ENCODE results near the gene DCLK1. TPM values are rescaled to one million over a fixed set of nuclear protein-coding genes. Genes with fewer than 3 reads are reported as not detected.

The DCLK1 gene
- total RNA-seq, 4 donors from 2014 or later = 0.72 to 9.1 (median 4.9) TPM

DNA sequence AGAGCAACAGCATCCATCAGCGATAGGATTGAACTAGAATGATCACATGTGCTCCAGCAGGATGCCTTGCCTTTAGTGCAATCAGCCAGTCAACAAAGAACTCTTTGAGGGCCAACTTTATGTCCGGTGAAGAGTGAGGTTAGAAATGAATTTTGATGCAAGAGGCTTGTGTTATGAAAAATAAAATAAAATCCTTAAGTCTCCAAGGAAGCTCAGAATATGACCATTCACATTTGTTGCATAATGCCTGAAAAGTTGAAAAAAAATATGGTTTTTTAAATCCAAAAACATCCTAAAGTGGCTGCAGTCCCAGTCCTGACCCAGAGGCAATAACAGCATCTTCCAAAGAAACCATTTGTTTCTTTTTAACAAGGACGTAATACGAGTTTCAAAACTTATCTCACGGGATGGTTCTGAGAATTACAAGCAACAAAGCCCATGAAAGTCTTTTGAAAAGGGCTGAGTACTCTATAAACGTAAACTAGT, 61.3 kb downstream of the DCLK1 start:
- H3K27ac ChIP-seq = peak overlapping the region in 2 of 4 donors; percentile 70 to 77

DNA sequence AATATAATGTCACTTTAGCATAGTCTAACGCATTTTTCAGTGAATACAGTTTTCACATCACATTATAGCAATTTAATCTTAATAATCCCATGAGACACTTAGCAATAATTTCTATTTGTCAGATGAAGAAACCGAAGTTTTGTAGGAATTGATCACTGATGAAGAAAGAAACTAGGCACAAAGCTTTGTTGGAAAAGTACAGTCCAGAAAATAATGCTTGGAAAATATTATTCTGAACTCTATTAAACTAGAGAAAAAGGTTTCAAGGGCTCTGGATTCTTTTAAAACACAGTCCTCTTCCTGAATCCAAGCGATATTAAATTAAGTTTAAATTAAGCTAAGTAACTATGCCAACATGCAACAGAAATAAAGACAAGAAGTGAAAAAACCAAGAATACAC, 62.2 kb downstream of the DCLK1 start:
- no peak for TF ChIP-seq POLR2A (IDR thresholded peaks at IDR 0.05)
- TF ChIP-seq, protein P1, sequence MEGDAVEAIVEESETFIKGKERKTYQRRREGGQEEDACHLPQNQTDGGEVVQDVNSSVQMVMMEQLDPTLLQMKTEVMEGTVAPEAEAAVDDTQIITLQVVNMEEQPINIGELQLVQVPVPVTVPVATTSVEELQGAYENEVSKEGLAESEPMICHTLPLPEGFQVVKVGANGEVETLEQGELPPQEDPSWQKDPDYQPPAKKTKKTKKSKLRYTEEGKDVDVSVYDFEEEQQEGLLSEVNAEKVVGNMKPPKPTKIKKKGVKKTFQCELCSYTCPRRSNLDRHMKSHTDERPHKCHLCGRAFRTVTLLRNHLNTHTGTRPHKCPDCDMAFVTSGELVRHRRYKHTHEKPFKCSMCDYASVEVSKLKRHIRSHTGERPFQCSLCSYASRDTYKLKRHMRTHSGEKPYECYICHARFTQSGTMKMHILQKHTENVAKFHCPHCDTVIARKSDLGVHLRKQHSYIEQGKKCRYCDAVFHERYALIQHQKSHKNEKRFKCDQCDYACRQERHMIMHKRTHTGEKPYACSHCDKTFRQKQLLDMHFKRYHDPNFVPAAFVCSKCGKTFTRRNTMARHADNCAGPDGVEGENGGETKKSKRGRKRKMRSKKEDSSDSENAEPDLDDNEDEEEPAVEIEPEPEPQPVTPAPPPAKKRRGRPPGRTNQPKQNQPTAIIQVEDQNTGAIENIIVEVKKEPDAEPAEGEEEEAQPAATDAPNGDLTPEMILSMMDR (IDR thresholded peaks at IDR 0.05) = no peak
- Histone ChIP-seq H3K4me3 (no peak overlapping the region), H3K36me3 (no peaks in the 10 kb centered on the region), H3K27ac (peak overlapping the region in 2 of 4 donors; percentile 51 to 77), H3K4me1 (no peaks in the 10 kb centered on the region), H3K27me3 (no peaks in the 10 kb centered on the region), H3K9me3 (no peaks in the 10 kb centered on the region)
- intact Hi-C loops (cut with DNase I) = no loop called here
- no peak for DNase-seq
- 50 to 72% methylated on average over 3 of the region's 3 CpGs for WGBS, 2 donors

More for the DNA sequence above, 61.3 kb downstream of the DCLK1 start:
- no peaks in the 10 kb centered on the region for H3K36me3 ChIP-seq
- no peak for DNase-seq
- H3K27me3 ChIP-seq = no peaks in the 10 kb centered on the region
- H3K9me3 ChIP-seq = no peaks in the 10 kb centered on the region
- 58 to 63% methylated on average over 6 of the region's 6 CpGs for WGBS, 2 donors
- no peak for TF ChIP-seq POLR2A (IDR thresholded peaks at IDR 0.05)
- TF ChIP-seq, protein P1 (IDR thresholded peaks at IDR 0.05) = no peak
- H3K4me1 ChIP-seq = no peaks in the 10 kb centered on the region
- intact Hi-C loops (cut with DNase I) = no loop called here
- no peak overlapping the region for H3K4me3 ChIP-seq

DNA sequence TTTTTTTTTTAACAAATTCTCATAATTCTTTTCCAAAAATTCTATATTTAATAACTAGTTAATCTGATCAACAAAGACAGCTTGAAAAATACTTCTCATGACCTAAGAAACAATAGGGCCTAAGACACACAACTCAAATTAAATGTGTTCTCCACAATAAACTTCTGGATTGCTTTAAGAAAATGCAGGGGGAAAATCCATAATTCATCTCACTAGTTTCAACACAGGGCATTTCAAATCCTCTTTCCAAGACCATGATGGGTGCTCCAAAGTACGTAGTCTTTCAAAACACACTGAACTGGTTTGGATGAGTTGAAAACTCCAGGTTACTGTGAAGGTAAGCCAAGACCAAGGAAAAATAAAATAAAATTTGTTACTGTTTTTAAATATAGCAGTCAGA, 62.6 kb downstream of the DCLK1 start:
- Histone ChIP-seq H3K9me3 (no peaks in the 10 kb centered on the region), H3K27me3 (no peaks in the 10 kb centered on the region), H3K27ac (peak overlapping the region in 2 of 4 donors; percentile 22 to 51), H3K4me1 (no peaks in the 10 kb centered on the region), H3K4me3 (no peak overlapping the region), H3K36me3 (no peaks in the 10 kb centered on the region)
- no peak for DNase-seq
- TF ChIP-seq, protein P1 (IDR thresholded peaks at IDR 0.05) = no peak
- no peak for TF ChIP-seq POLR2A (IDR thresholded peaks at IDR 0.05)
- 62 to 77% methylated on average over 1 of the region's 1 CpG for WGBS, 2 donors
- intact Hi-C loops (cut with DNase I) = no loop called here

DNA sequence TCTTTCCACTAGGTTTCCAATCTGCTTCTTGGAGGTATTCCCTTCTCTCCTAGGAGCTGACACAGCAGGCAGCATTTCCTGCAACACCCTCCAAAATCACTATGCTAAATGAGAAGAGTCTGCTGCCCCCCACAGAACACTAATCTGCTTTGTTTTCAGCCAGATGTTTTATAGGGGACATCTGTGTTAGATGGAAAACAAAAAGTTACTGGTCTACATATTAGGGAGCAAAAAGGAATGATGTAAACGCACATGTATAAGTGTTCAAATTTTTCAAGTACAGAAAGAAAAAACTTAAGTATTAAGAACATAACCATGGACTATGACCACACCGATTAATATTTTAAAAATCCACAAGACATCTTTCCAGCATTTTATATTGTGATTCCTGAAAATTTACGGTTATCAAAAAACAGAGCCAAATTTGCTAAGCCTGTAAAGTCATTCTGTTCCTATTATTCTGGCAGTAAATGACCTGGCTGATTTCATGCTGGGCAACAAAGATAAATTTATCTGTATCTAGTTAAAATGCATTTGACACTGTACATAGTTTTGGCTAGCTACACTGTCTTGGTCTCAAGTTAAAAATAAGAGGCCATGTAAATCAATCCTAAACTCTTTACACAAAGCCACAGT, 63.3 kb downstream of the DCLK1 start:
- no peak for TF ChIP-seq POLR2A (IDR thresholded peaks at IDR 0.05)
- TF ChIP-seq, protein P1 (IDR thresholded peaks at IDR 0.05) = no peak
- H3K4me1 ChIP-seq = no peaks in the 10 kb centered on the region
- no peaks in the 10 kb centered on the region for H3K27me3 ChIP-seq
- peak overlapping the region in 2 of 4 donors; percentile 22 to 51 for H3K27ac ChIP-seq
- H3K9me3 ChIP-seq = no peaks in the 10 kb centered on the region
- no peak for DNase-seq
- H3K36me3 ChIP-seq = no peaks in the 10 kb centered on the region
- no peak overlapping the region for H3K4me3 ChIP-seq
- 47 to 48% methylated on average over 3 of the region's 3 CpGs for WGBS, 2 donors
- intact Hi-C loops (cut with DNase I) = no loop called here

DNA sequence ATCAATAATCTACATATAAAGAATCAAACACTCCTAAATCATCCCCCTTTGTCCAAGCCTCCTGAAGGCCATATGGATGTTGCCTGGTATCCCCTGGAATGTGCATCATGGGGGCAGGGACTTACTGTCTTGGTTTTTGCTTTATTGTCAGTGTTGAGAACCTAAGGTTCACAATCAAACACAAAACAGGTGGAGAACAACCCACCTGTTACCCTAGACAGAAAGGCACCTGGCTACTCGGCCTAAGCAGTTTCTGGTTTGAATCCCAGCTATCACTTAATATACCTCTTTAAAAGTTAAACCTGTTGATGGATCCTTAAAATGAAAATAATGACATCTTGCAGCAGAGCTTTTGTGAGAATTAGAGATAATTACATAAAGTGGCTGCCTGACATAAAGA, 68.9 kb downstream of the DCLK1 start:
- 55 to 64% methylated on average over 1 of the region's 1 CpG for WGBS, 2 donors
- Histone ChIP-seq H3K36me3 (no peaks in the 10 kb centered on the region), H3K4me3 (no peak overlapping the region), H3K4me1 (no peaks in the 10 kb centered on the region), H3K27me3 (no peaks in the 10 kb centered on the region), H3K27ac (no peak overlapping the region), H3K9me3 (no peaks in the 10 kb centered on the region)
- no peak for DNase-seq
- intact Hi-C loops (cut with DNase I) = no loop called here
- TF ChIP-seq, protein P1 (IDR thresholded peaks at IDR 0.05) = no peak
- no peak for TF ChIP-seq POLR2A (IDR thresholded peaks at IDR 0.05)

All from esophagus squamous epithelium (tissue), 5 donors.